ENCODE results near the gene DKKL1. TPM values are rescaled to one million over a fixed set of nuclear protein-coding genes. Genes with fewer than 3 reads are reported as not detected.
"Not testable (repeated sequence)": the region's sequence is repeated elsewhere in the genome, so short reads cannot be mapped to it uniquely, and the experiment has no call there.

DKKL1 gene
- total RNA-seq, 2 donors from 2014 or later, result not detected

- intact Hi-C loops (cut with DNase I), result no loop called here
- no peaks in the 10 kb centered on the region for H3K9me3 ChIP-seq
- H3K36me3 ChIP-seq (replicated peaks in 1 of 2; ENCODE audit: insufficient read depth in 1 of 2, low read depth in 2 of 2), result no peaks in the 10 kb centered on the region
- no peak for TF ChIP-seq POLR2A (IDR thresholded peaks at IDR 0.05)
- TF ChIP-seq CTCF (IDR thresholded peaks at IDR 0.05), result no peak
- ATAC-seq (no peak), DNase-seq (no peak)
- WGBS, 2 donors, result 93 to 97% methylated on average over 29 to 37 of the region's 38 CpGs
- no peak within 1 kb of the TSS for H3K4me3 ChIP-seq
- H3K4me1 ChIP-seq, result no peaks in the 10 kb centered on the region
- no peaks in the 10 kb centered on the region for H3K27me3 ChIP-seq
- H3K27ac ChIP-seq, result no peak within 1 kb of the TSS
Observed at GRCh38 chr19:49324801-49325576, 38.7 kb upstream of the DKKL1 start, which contains the start of gene SLC6A16. Gene SLC6A16, minus strand, starts transcription at chr19:49325191. Its CDS starts 13,844 bp downstream, at chr19:49311347.

- WGBS, 2 donors, result 96 to 97% methylated on average over 13 of the region's 13 CpGs
Observed at GRCh38 chr19:49325756-49326155, 37.9 kb upstream of the DKKL1 start.

GRCh38 chr19:49326165-49326704, 37.4 kb upstream of the DKKL1 start:
- Histone ChIP-seq H3K4me1 (no peaks in the 10 kb centered on the region), H3K27me3 (no peaks in the 10 kb centered on the region), H3K4me3 (no peak overlapping the region), H3K36me3 (replicated peaks in 1 of 2; ENCODE audit: insufficient read depth in 1 of 2, low read depth in 2 of 2) (no peaks in the 10 kb centered on the region), H3K27ac (no peak overlapping the region), H3K9me3 (no peaks in the 10 kb centered on the region)
- no peak for ATAC-seq
- TF ChIP-seq POLR2A (IDR thresholded peaks at IDR 0.05), result no peak
- intact Hi-C loops (cut with DNase I), result no loop called here
- WGBS, 2 donors, result 88 to 92% methylated on average over 3 of the region's 3 CpGs
- no peak for DNase-seq

More at GRCh38 chr19:49325756-49326155, 37.9 kb upstream of the DKKL1 start:
- DNase-seq; H3K9me3 ChIP-seq; intact Hi-C loops (cut with DNase I); H3K27me3 ChIP-seq; ATAC-seq; H3K4me3 ChIP-seq; H3K4me1 ChIP-seq; H3K36me3 ChIP-seq (replicated peaks in 1 of 2; ENCODE audit: insufficient read depth in 1 of 2, low read depth in 2 of 2); H3K27ac ChIP-seq: not testable (repeated sequence)

GRCh38 chr19:49327878-49328544, 35.7 kb upstream of the DKKL1 start:
- Histone ChIP-seq H3K9me3 (no peaks in the 10 kb centered on the region), H3K27me3 (no peaks in the 10 kb centered on the region), H3K27ac (no peak overlapping the region), H3K4me1 (no peaks in the 10 kb centered on the region), H3K4me3 (no peak overlapping the region), H3K36me3 (replicated peaks in 1 of 2; ENCODE audit: insufficient read depth in 1 of 2, low read depth in 2 of 2) (no peaks in the 10 kb centered on the region)
- DNase-seq, result no peak
- 59 to 65% methylated on average over 2 of the region's 2 CpGs for WGBS, 2 donors
- TF ChIP-seq CTCF (IDR thresholded peaks at IDR 0.05), result peak; percentile 9 to 62 (median 53)
- TF ChIP-seq POLR2A (IDR thresholded peaks at IDR 0.05), result no peak
- ATAC-seq, result no peak
- intact Hi-C loops (cut with DNase I), result no loop called here

- Histone ChIP-seq H3K27ac (no peak overlapping the region), H3K27me3 (no peaks in the 10 kb centered on the region), H3K36me3 (replicated peaks in 1 of 2; ENCODE audit: insufficient read depth in 1 of 2, low read depth in 2 of 2) (no peaks in the 10 kb centered on the region), H3K9me3 (no peaks in the 10 kb centered on the region), H3K4me3 (no peak overlapping the region), H3K4me1 (no peaks in the 10 kb centered on the region)
- TF ChIP-seq POLR2A (IDR thresholded peaks at IDR 0.05), result no peak
- TF ChIP-seq CTCF (IDR thresholded peaks at IDR 0.05), result no peak
- 87 to 97% methylated on average over 2 of the region's 2 CpGs for WGBS, 2 donors
- intact Hi-C loops (cut with DNase I), result no loop called here
- DNase-seq (no peak), ATAC-seq (no peak)
Observed at GRCh38 chr19:49328741-49329140, 34.9 kb upstream of the DKKL1 start.

GRCh38 chr19:49331187-49331586, 32.5 kb upstream of the DKKL1 start:
- H3K4me3 ChIP-seq; H3K27ac ChIP-seq; intact Hi-C loops (cut with DNase I); DNase-seq; H3K27me3 ChIP-seq; H3K4me1 ChIP-seq; H3K36me3 ChIP-seq (replicated peaks in 1 of 2; ENCODE audit: insufficient read depth in 1 of 2, low read depth in 2 of 2); H3K9me3 ChIP-seq; ATAC-seq: not testable (repeated sequence)
- WGBS, 2 donors, result 91 to 99% methylated on average over 4 of the region's 4 CpGs
